GM23338 (cell line): ENCODE measurements around the gene TMPRSS9. TPM values are rescaled to one million over a fixed set of nuclear protein-coding genes. Genes with fewer than 3 reads are reported as not detected.

Experiments
- ATAC-seq: fragments of 200-7000 bp; cut with Tn5 transposase; 3 replicates; pipeline ENCODE4 v1.9.1; 2020
- DNase-seq: peaks from one replicate; pipeline ENCODE4 v3.0.0-alpha.2; 2015; ENCODE audit warnings: low spot score
- H2AFZ ChIP-seq: fragments of 200-600 bp; sonication (generic); 2 replicates; pipeline ENCODE4 v1.8.0; 2016; ENCODE audit warnings: antibody characterized with exemption, mild to moderate bottlenecking, moderate library complexity
- H3F3A ChIP-seq: fragments of 200-600 bp; sonication (generic); replicated peaks from 2 replicates; pipeline ENCODE4 v1.8.0; 2017; ENCODE audit warnings: antibody characterized with exemption, mixed run types, low read depth
- H3K27ac ChIP-seq: fragments of 200-600 bp; sonication (generic); 2 replicates; pipeline ENCODE4 v1.6.1; 2016; ENCODE audit warnings: low read depth
- H3K27me3 ChIP-seq: fragments of 200-600 bp; sonication (generic); 2 replicates; pipeline ENCODE4 v1.8.0; 2016; ENCODE audit warnings: mild to moderate bottlenecking, mixed run types, moderate library complexity; ENCODE audit not compliant: insufficient read depth
- H3K36me3 ChIP-seq: fragments of 200-600 bp; sonication (generic); 2 replicates; pipeline ENCODE4 v1.8.0; 2016; ENCODE audit warnings: mild to moderate bottlenecking; ENCODE audit not compliant: insufficient read depth
- H3K4me1 ChIP-seq: fragments of 200-600 bp; sonication (generic); 2 replicates; pipeline ENCODE4 v1.8.0; 2016; ENCODE audit warnings: mild to moderate bottlenecking, moderate library complexity; ENCODE audit not compliant: insufficient read depth
- H3K4me2 ChIP-seq: fragments of 200-600 bp; sonication (generic); 2 replicates; pipeline ENCODE4 v1.7.1; 2017; ENCODE audit warnings: mixed run types
- H3K4me3 ChIP-seq: fragments of 200-600 bp; sonication (generic); 2 replicates; pipeline ENCODE4 v1.6.1; 2016; ENCODE audit warnings: mixed run types
- H3K79me2 ChIP-seq: fragments of 200-600 bp; sonication (generic); replicated peaks from 2 replicates; pipeline ENCODE4 v1.8.0; 2017; ENCODE audit warnings: mild to moderate bottlenecking; ENCODE audit not compliant: insufficient read depth
- H3K9me2 ChIP-seq: fragments of 200-600 bp; sonication (generic); 2 replicates; pipeline ENCODE4 v1.8.0; 2017; ENCODE audit not compliant: insufficient read depth
- H4K20me1 ChIP-seq: fragments of 200-600 bp; sonication (generic); replicated peaks from 2 replicates; pipeline ENCODE4 v1.8.0; 2017; ENCODE audit warnings: mild to moderate bottlenecking; ENCODE audit not compliant: insufficient read depth
- H3K27ac Mint-ChIP-seq: 2 replicates; pipeline ENCODE4 v1.8.0; 2020; ENCODE audit warnings: inconsistent platforms, mild to moderate bottlenecking, moderate library complexity, mixed read lengths
- H3K27me3 Mint-ChIP-seq: 3 replicates; pipeline ENCODE4 v1.8.0; 2022; ENCODE audit warnings: low read depth, mild to moderate bottlenecking, moderate library complexity, mixed read lengths, inconsistent platforms; ENCODE audit not compliant: insufficient read depth, poor library complexity
- H3K36me3 Mint-ChIP-seq: 3 replicates; pipeline ENCODE4 v1.8.0; 2021; ENCODE audit warnings: low read depth, mild to moderate bottlenecking, inconsistent platforms, moderate library complexity, mixed read lengths
- H3K4me1 Mint-ChIP-seq: 3 replicates; pipeline ENCODE4 v1.8.0; 2020; ENCODE audit warnings: mild to moderate bottlenecking, inconsistent platforms, mixed read lengths
- H3K4me3 Mint-ChIP-seq: 3 replicates; pipeline ENCODE4 v1.8.0; 2021; ENCODE audit warnings: moderate library complexity, mild to moderate bottlenecking, inconsistent platforms, mixed read lengths
- H3K9me3 Mint-ChIP-seq: 3 replicates; pipeline ENCODE4 v1.8.0; 2020; ENCODE audit warnings: moderate library complexity, mild to moderate bottlenecking, inconsistent platforms, mixed read lengths
- ETS1 ChIP-seq: IDR thresholded peaks from 2 replicates; pipeline ENCODE4 v1.6.1; 2016; ENCODE audit warnings: antibody characterized with exemption
- JUNB ChIP-seq: IDR thresholded peaks from one replicate; pipeline ENCODE4 v1.6.1; 2016; ENCODE audit warnings: antibody characterized with exemption; ENCODE audit not compliant: unreplicated experiment
- NANOG ChIP-seq: IDR thresholded peaks from 2 replicates; pipeline ENCODE4 v1.6.1; 2016; ENCODE audit warnings: antibody characterized with exemption, borderline replicate concordance
- POLR2AphosphoS5 ChIP-seq: IDR thresholded peaks from 2 replicates; pipeline ENCODE4 v1.6.1; 2016; ENCODE audit warnings: antibody characterized with exemption, low read depth
- ZNF114 ChIP-seq: fragments of 250-450 bp; sonication (Bioruptor Pico); IDR thresholded peaks from 2 replicates; pipeline ENCODE4 v1.5.0; 2020; ENCODE audit warnings: mild to moderate bottlenecking, moderate library complexity
- ZNF331 ChIP-seq: fragments of 250-450 bp; sonication (Bioruptor Pico); IDR thresholded peaks from 2 replicates; pipeline ENCODE4 v1.5.0; 2020; ENCODE audit warnings: low read depth, mild to moderate bottlenecking, moderate library complexity
- ZNF462 ChIP-seq: fragments of 250-450 bp; sonication (Bioruptor Pico); IDR thresholded peaks from 2 replicates; pipeline ENCODE4 v1.5.0; 2020; ENCODE audit warnings: mild to moderate bottlenecking, moderate library complexity
- polyA plus RNA-seq: library from polyadenylated mRNA; unstranded; fragments of >200 nt; fragmentation: Nextera tagmentation; extraction: Ambion mirVana; gene quantifications from 2 replicates; pipeline ENCODE4 v1.2.1, GENCODE V29; 2016
- total RNA-seq: library from RNA; depleted of rRNA; stranded (reverse); fragments of >200 nt; shearing (Covaris generic); gene quantifications from 2 replicates; pipeline ENCODE4 v1.2.3, GENCODE V29; 2014

The TMPRSS9 gene
- total and polyA plus RNA-seq, 2 experiments from 2014 or later, result 0.05 to 0.28 TPM

- no peak for TF ChIP-seq ZNF462 (CRISPR knock-in tag)
- TF ChIP-seq JUNB, result no peak
- no peak for TF ChIP-seq ZNF331 (CRISPR knock-in tag)
Measured at GRCh38 chr19:2354670-2355069, 5.4 kb upstream of the TMPRSS9 start (continued).

DNA sequence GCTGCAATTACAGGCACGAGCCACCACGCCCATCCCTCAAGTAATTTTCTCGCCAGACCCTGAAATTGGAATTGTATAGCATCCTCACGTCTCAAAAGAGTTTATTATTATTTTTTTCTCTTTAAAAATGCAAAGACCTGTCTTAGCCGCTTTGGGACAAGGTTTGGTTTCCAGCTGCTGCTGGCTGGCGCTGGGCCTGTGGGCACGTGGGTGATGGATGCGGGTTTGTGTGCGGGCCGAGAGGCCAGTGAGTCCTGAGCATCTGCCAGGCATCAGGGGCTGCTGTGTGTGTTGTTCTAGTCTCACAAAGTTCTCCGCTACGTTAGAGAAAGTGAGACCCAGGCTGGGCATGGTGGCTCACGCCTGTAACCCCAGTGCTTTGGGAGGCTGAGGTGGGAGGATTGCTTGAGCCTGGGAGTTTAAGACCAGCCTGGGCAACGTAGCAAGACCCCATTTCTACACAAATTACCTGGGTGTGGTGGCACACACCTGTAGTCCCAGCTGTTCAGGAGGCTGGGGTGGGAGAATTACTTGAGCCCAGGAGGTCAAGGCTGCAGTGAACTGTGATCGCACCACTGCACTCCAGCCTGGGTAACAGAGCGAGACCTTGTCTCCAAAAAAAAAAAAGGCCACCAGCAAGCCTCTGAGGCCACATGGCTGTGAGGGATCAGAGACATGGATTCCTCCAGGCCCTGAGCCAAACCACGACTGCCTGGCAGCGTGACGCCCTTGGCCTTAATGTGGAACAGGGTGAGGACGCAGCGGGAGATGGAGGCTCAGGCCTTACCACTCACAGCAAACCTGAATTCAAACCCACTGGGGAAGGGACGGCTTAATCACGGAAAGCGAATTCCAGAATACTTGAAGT lies 4.7 kb upstream of the TMPRSS9 start:
- Mint-ChIP-seq H3K36me3 (no peaks in the 10 kb centered on the region), H3K9me3 (no peaks in the 10 kb centered on the region; the same call in 2 of the 3 replicates), H3K4me3 (no peak overlapping the region), H3K4me1 (peaks cover 1% of the 10 kb centered on the region), H3K27me3 (peaks cover 14% of the 10 kb centered on the region), H3K27ac (no peak overlapping the region)
- H3K4me3 ChIP-seq, result no peak overlapping the region
- DNase-seq (no peak), ATAC-seq (no peak)
- H3F3A ChIP-seq, result no peaks in the 10 kb centered on the region
- H3K4me2 ChIP-seq, result no peak overlapping the region
- H3K27me3 ChIP-seq, result no peaks in the 10 kb centered on the region
- no peaks in the 10 kb centered on the region for H3K79me2 ChIP-seq
- H4K20me1 ChIP-seq, result no peaks in the 10 kb centered on the region
- no peak overlapping the region for H2AFZ ChIP-seq
- no peaks in the 10 kb centered on the region for H3K4me1 ChIP-seq
- no peak overlapping the region for H3K27ac ChIP-seq
- H3K9me2 ChIP-seq, result no peaks in the 10 kb centered on the region
- H3K36me3 ChIP-seq, result no peaks in the 10 kb centered on the region
- TF ChIP-seq ZNF462 (CRISPR knock-in tag), result no peak
- TF ChIP-seq ZNF331 (CRISPR knock-in tag), result no peak
- no peak for TF ChIP-seq ZNF114 (CRISPR knock-in tag)
- no peak for TF ChIP-seq POLR2AphosphoS5
- TF ChIP-seq NANOG, result no peak
- TF ChIP-seq JUNB, result no peak
- no peak for TF ChIP-seq ETS1
